Gastrocnemius medialis (tissue), 4 donors: Measurements from ENCODE around the gene PPFIA1.

Source experiments
- POLR2A ChIP-seq, 2 donors: fragments of 450-650 bp; IDR thresholded peaks; one replicate each; pipeline ENCODE4 v1.6.1; 2017; ENCODE audit warnings: antibody characterized with exemption in 2 of 2, mild to moderate bottlenecking in 2 of 2, moderate library complexity in 2 of 2
- TF ChIP-seq, protein P1 (sequence below), 5 experiments: fragments of 450-650 bp in 3 of 5; fragments of 200-600 bp in 2 of 5; sonication (generic) in 2 of 5; IDR thresholded peaks in 4 of 5; conservative IDR thresholded peaks in 1 of 5; 1 replicate in 4 of 5; 2 replicates in 1 of 5; pipeline ENCODE4 v1.5.1; 2016 to 2019; ENCODE audit warnings: antibody characterized with exemption in 5 of 5, mild to moderate bottlenecking in 3 of 5, moderate library complexity in 3 of 5

DNA sequence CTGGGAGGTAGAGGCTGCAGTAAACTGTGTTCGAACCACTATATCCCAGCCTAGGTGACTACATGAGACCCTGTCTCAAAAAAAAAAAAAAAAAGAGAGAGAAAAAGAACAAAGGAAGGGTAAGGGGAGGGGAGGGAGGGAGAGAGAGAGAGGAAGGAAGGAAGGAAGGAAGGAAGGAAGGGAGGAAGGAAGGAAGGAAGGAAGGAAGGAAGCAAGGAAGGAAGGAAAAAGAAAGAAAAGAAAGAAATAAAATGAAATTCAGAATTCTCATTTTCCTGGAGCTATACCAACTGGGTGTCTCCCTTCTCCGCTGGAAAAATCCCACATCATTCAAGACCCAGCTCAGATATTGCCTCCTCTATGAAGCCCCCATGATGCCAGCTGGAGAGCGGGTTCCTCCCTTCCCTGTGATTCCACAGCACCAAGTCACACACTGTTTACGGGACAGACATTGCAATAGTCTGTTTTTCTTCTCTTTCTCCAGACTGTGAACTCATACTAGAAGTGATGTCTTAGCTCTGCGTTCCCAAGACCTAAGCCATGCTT, 3.0 kb upstream of the PPFIA1 start:
- TF ChIP-seq, protein P1, sequence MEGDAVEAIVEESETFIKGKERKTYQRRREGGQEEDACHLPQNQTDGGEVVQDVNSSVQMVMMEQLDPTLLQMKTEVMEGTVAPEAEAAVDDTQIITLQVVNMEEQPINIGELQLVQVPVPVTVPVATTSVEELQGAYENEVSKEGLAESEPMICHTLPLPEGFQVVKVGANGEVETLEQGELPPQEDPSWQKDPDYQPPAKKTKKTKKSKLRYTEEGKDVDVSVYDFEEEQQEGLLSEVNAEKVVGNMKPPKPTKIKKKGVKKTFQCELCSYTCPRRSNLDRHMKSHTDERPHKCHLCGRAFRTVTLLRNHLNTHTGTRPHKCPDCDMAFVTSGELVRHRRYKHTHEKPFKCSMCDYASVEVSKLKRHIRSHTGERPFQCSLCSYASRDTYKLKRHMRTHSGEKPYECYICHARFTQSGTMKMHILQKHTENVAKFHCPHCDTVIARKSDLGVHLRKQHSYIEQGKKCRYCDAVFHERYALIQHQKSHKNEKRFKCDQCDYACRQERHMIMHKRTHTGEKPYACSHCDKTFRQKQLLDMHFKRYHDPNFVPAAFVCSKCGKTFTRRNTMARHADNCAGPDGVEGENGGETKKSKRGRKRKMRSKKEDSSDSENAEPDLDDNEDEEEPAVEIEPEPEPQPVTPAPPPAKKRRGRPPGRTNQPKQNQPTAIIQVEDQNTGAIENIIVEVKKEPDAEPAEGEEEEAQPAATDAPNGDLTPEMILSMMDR (IDR thresholded peaks at IDR 0.05 in 4 of 5, conservative IDR thresholded peaks at IDR 0.05 in 1 of 5) = no peak
- TF ChIP-seq POLR2A (IDR thresholded peaks at IDR 0.05) = no peak
